Measurements from ENCODE around the gene NEU2.

NEU2 gene

DNA sequence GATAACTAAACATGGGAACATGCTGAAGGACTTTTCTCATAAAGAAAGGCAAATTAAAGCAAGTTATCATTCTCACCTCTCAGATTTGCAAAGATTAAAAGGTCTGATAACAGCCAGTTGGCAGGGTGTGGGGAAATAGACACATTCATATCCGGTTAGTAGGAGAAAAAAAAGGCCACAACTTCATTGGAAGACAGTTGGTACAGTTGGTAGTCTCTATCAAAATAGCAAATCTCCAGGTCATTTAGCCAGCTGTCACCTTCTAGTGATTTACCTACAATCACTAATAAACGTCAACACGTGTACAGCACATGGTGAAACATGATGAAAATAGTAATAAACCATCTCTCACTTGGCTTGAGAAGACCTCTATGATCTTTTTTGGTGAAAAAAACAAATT is 44.3 kb downstream of the NEU2 start:
- no peak for DNase-seq (ENCODE audit: low read depth)

- no peak for DNase-seq (ENCODE audit: low read depth)
These were observed 47.0 kb downstream of the NEU2 start for GRCh38 chr2:233079473-233079877.

DNA sequence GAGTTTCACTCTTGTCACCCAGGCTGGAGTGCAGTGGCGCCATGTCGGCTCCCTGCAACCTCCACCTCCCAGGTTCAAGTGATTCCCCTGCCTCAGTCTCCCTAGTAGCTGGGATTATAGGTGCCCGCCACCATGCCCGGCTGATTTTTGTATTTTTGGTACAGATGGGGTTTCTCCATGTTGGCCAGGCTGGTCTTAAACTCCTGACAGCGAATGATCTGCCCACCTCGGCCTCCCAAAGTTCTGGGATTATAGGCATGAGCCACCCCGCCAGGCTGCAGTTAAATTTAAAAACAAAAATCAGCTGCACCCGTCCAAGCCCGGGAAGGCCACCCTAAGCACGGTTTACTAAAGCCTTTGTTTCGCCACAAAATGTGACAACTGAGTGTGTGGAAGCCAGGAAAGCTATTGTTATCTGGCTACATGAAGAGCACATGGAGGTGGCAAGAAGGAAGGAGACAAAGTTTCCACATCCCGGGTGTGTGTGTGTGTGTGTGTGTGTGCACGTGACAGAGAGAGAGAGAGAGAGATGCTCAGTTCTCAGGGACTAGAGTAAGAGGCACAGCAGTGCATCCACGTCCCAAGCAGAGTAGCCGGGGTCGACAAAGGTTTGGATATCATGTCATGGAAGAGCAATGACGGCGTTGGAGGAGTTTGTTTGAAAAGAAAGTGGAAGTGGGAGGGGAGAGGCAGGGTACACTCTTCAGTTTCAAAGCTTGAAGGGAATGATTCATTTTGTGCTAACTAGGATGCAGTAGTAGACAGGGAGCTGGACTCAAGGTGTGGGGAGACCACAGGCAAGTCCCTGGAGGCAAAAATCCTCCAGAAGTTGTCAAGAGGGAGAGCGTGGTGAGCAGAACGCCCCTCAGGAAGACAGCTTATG is 47.7 kb downstream of the NEU2 start:
- no peak for DNase-seq (ENCODE audit: low read depth)

GRCh38 chr2:233080836-233081229 is 48.4 kb downstream of the NEU2 start:
- no peak for DNase-seq (ENCODE audit: low read depth)

DNA sequence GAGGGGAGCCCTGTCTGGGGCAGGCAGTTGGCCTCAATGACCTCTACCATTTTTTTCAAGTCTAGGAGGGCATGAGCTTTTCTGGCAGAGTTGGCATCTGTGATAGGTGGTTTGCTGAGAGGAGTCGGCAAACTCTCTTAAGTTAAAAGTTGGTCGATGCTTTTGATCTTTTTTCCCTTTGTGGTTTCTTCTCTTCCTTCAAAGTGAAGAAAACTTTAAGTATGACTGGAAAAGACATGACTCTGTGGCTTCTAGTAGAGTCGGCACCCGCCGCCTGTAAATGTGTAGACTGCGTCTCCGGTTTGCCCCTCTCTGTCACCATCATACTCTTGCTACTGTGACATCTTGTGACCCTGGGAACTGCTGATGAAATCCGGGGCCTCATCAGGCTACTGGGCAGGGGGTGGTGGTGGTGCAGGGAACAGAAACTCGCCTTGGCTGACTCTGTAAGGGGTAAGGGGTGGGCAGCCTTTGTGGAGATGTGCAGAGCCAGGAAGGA is 48.8 kb downstream of the NEU2 start:
- DNase-seq (ENCODE audit: low read depth), result peak; percentile 55

DNA sequence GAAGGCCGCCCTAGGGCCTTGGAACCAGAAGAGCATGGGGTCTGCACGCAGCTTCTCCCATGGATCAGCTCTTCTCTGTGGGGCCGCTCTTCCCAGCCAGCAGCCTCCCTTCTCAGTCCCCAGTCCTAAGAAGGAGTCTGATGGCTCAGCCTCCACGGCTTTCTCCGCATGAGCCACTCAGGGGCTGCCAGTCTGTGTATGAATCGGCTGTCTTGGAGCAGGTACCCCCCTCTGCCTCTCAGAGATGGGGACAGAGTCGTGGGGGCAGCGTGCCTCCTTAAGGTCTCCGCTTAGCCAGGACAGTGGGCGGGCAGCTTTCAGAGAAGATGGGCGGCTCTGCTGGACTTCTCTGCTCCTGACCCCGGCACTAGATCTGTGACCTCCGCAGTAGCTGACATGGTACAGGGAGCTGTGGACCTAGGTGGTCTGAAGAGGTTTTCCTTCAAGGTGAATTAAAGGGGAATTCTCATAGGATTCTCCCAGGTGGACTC is 49.3 kb downstream of the NEU2 start:
- DNase-seq (ENCODE audit: low read depth), result no peak

GRCh38 chr2:233082222-233082930 is 49.9 kb downstream of the NEU2 start:
- DNase-seq (ENCODE audit: low read depth), result no peak

DNA sequence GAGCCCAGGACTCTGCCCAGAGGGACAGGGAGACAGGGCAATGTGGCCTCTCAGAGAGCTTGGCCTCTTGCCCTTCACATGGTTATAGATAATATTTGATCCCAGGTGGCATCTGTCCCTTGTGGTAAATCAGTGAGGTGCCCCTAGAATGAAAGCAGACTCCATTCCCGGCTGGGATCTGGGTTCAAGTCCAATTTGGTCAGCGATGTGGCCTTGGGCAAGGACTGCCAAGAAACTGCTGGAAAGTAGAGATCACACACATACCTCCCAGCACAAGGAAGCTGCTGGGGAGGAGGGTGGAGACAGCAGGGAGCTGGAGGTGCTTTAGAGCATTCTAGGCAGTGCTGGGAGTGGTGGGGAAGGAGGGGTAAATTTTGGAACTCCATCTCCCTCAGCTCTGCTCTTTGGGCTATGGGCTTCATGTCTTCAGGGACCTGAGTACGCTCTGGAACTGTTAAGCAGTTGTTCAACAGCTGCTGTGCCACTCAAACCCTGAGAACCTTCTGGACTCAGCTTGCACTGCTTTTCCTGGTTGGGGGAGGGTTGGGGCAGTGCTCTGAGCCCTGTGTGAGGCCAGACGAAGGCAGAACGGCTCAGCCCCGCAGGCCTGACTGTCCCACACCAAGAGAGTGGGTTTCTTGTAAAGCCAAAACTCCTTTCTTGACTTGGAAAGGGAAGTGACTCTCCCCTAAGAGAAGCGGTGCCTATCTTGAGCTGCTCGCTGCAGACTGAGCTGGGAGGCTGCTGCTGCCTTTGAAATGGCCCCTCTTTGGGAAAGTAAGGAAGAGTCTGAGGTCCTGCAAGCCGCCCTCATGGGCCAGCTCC is 50.7 kb downstream of the NEU2 start:
- DNase-seq (ENCODE audit: low read depth), result no peak

DNA sequence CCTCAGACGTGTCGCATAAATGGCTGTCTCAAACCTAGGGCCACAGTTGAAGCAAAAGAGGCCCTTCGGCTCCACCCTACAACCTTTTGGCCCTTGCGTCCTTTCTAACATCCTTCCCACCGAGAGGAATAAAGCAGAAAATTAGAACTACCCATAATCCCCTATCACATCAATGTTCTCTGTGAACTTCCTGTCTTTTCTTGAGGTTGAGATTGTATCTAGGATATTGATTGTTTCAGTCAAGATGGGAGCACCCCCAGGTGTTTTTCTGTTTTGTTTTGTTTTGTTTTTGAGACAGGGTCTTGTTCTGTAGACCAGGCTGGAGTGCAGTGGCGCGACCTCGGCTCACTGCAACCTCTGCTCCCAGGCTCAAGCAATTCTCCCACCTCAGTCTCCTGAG is 51.3 kb downstream of the NEU2 start:
- no peak for DNase-seq (ENCODE audit: low read depth)

DNA sequence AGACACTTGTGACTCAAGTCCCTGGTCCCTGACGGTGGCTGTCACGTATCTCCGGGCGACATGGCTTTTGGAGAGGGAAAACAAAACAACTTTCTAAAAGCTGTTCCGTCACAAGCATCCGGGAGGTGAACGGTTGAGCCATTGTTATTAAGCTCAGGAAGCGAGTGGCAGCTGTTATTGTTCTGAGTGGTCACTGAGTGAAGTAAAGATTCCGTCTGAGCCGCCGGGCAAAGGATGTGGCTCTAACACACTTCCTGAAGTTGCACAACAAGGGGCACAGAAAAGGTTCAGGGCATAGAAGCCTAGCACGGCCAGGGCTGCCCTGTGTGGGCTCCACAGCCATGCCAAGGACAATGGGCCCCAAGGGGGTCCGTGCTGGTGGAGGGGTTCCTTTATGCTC is 52.0 kb downstream of the NEU2 start:
- no peak for DNase-seq (ENCODE audit: low read depth)
